MCF 10A (cell line): ENCODE measurements around the gene NEURL1. TPM values are rescaled to one million over a fixed set of nuclear protein-coding genes. Genes with fewer than 3 reads are reported as not detected.
A peak's percentile ranks its signal among the peaks of the same experiment; 100 is the strongest.
"Not testable (repeated sequence)": the region's sequence is repeated elsewhere in the genome, so short reads cannot be mapped to it uniquely, and the experiment has no call there.

Experiments used
- BruUV-seq: library from RNA; stranded (reverse); fragments of 400-500 nt; replicated peaks from 2 replicates; lab custom pipeline; 2021; lab: Mats Ljungman, UMichigan
- CTCF ChIA-PET: fragments of 300-600 bp; sonication (Branson Sonifier 250); formaldehyde crosslinking; extraction: SDS; loops from one replicate; lab custom pipeline; 2021; ENCODE audit warnings: antibody characterized with exemption, inconsistent platforms; lab: Yijun Ruan, JAX
- POLR2A ChIA-PET: fragments of 300-600, 350-650 bp; sonication (Branson Sonifier 250); formaldehyde crosslinking; extraction: SDS; loops from one replicate; lab custom pipeline; 2020; ENCODE audit warnings: antibody characterized with exemption, inconsistent platforms; lab: Yijun Ruan, JAX
- DNase-seq: peaks from one replicate; pipeline ENCODE4 v3.0.0-alpha.2; 2018; ENCODE audit not compliant: unreplicated experiment
- H3K27ac Mint-ChIP-seq: one replicate; pipeline ENCODE4 v1.8.0; 2022; ENCODE audit warnings: mild to moderate bottlenecking, low read depth, mixed read lengths; ENCODE audit not compliant: unreplicated experiment
- H3K27me3 Mint-ChIP-seq: one replicate; pipeline ENCODE4 v1.8.0; 2022; ENCODE audit warnings: mixed read lengths; ENCODE audit not compliant: insufficient read depth, unreplicated experiment
- H3K36me3 Mint-ChIP-seq: one replicate; pipeline ENCODE4 v1.8.0; 2022; ENCODE audit warnings: mild to moderate bottlenecking, moderate library complexity, mixed read lengths; ENCODE audit not compliant: insufficient read depth, unreplicated experiment
- H3K4me1 Mint-ChIP-seq: one replicate; pipeline ENCODE4 v1.8.0; 2022; ENCODE audit warnings: mixed read lengths; ENCODE audit not compliant: insufficient read depth, unreplicated experiment
- H3K4me3 Mint-ChIP-seq: one replicate; pipeline ENCODE4 v1.8.0; 2022; ENCODE audit warnings: mild to moderate bottlenecking, moderate library complexity, mixed read lengths; ENCODE audit not compliant: unreplicated experiment
- H3K9me3 Mint-ChIP-seq: one replicate; pipeline ENCODE4 v1.8.0; 2022; ENCODE audit warnings: mixed read lengths; ENCODE audit not compliant: unreplicated experiment
- CTCF ChIP-seq: fragments of 200-600 bp; IDR thresholded peaks from one replicate; pipeline ENCODE4 v1.8.0; 2022; ENCODE audit warnings: antibody characterized with exemption, mild to moderate bottlenecking; ENCODE audit not compliant: unreplicated experiment
- intact Hi-C: fragments of 100-400 bp; cut with micrococcal nuclease; formaldehyde crosslinking; loops from 2 replicates; pipeline ENCODE4 v1.14.1; 2022
- total RNA-seq: library from RNA; stranded (reverse); gene quantifications from 2 replicates; pipeline ENCODE4 v1.2.3, GENCODE V29; 2022

Gene NEURL1
- total RNA-seq, 1 experiment from 2014 or later: not detected

- DNase-seq: no peak
- intact Hi-C loops: no loop called here
- H3K36me3 Mint-ChIP-seq: peaks cover 20% of the 10 kb centered on the region
Observed at GRCh38 chr10:103603382-103603781, 109.9 kb downstream of the NEURL1 start.

GRCh38 chr10:103605359-103606096 lies 112.0 kb downstream of the NEURL1 start:
- BruUV-seq: no TSS peak
- DNase-seq: peak; percentile 52
- ChIA-PET CTCF (interaction anchor here (0.5 to 2.8 kb wide), 14 partner anchors 11 to 280 kb away, joined by 3 to 35 read pairs (median 4); no protein-coding TSS in a partner anchor), POLR2A (no interaction called here)
- Mint-ChIP-seq H3K27ac (no peak overlapping the region), H3K27me3 (no peaks in the 10 kb centered on the region), H3K9me3 (no peaks in the 10 kb centered on the region), H3K4me3 (no peak overlapping the region), H3K36me3 (peaks cover 16% of the 10 kb centered on the region), H3K4me1 (no peaks in the 10 kb centered on the region)
- intact Hi-C loops: no loop called here
- TF ChIP-seq CTCF: peak; percentile 66

More at GRCh38 chr10:103603382-103603781, 109.9 kb downstream of the NEURL1 start:
- H3K9me3 Mint-ChIP-seq: no peaks in the 10 kb centered on the region
- H3K27ac Mint-ChIP-seq: no peak overlapping the region
- no peak overlapping the region for H3K4me3 Mint-ChIP-seq
- TF ChIP-seq CTCF: no peak
- BruUV-seq: no TSS peak
- peaks cover 6% of the 10 kb centered on the region for H3K4me1 Mint-ChIP-seq
- no peaks in the 10 kb centered on the region for H3K27me3 Mint-ChIP-seq
- ChIA-PET CTCF (interaction anchor here (0.6 to 1.2 kb wide), 4 partner anchors 30 to 1872 kb away, joined by 3 to 6 read pairs (median 4); no protein-coding TSS in a partner anchor), POLR2A (no interaction called here)

DNA sequence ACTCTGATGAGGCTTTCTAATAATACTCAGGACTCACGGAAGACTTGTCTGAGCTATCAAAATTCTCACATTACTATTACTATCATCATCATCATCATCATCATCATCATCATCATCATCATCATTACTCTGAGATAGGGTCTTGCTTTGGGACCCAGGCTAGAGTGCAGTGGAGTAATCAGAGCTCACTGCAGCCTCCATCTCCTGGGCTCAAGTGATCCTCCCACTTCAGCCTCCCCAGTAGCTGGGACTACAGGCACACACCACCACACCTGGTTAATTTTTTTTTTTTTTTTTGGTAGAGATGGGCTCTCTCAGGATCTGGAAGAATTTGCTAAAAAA lies 112.6 kb downstream of the NEURL1 start:
- intact Hi-C loops, BruUV-seq, H3K4me3 Mint-ChIP-seq, H3K9me3 Mint-ChIP-seq, H3K27ac Mint-ChIP-seq, POLR2A ChIA-PET, DNase-seq, H3K4me1 Mint-ChIP-seq, H3K27me3 Mint-ChIP-seq: not testable (repeated sequence)
- CTCF ChIA-PET: interaction anchor here (0.6 to 2.8 kb wide), 9 partner anchors 43 to 279 kb away, joined by 3 to 35 read pairs (median 5); no protein-coding TSS in a partner anchor
- H3K36me3 Mint-ChIP-seq: peaks cover 14% of the 10 kb centered on the region

DNA sequence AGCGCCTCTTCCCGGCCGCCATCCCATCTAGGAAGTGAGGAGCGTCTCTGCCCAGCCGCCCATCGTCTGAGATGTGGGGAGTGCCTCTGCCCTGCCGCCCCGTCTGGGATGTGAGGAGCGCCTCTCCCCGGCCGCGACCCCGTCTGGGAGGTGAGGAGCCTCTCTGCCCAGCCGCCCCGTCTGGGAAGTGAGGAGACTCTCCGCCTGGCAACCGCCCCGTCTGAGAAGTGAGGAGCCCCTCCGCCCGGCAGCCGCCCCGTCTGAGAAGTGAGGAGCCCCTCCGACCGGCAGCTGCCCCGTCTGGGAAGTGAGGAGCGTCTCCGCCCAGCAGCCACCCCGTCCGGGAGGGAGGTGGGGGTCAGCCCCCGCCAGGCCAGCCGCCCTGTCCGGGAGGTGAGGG lies 113.5 kb downstream of the NEURL1 start:
- CTCF ChIA-PET: interaction anchor here (2.8 kb wide), 1 partner anchor 79 kb away, joined by 35 read pairs; no protein-coding TSS in a partner anchor
- intact Hi-C loops, H3K9me3 Mint-ChIP-seq, H3K27me3 Mint-ChIP-seq, POLR2A ChIA-PET, H3K4me1 Mint-ChIP-seq, BruUV-seq, DNase-seq, H3K4me3 Mint-ChIP-seq, H3K27ac Mint-ChIP-seq: not testable (repeated sequence)
- peaks cover 14% of the 10 kb centered on the region for H3K36me3 Mint-ChIP-seq

DNA sequence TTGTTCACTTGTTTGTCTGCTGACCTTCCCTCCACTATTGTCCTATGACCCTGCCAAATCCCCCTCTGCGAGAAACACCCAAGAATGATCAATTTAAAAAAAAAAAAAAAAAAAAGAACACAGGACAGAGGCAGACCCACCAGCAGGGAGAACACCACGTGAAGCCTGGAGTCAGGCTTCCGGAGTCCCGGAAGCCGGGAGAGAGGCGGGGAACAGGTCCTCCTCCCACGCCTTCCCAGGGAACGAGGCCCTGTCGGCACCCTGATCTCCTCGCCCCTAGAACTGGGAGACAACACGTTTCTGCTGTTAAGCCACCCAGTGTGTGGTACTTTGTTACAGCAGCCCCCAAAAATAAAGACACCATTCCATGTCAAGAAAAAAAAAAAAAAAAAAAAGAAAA lies 114.6 kb downstream of the NEURL1 start:
- H3K9me3 Mint-ChIP-seq, intact Hi-C loops, H3K27ac Mint-ChIP-seq, H3K4me3 Mint-ChIP-seq, H3K4me1 Mint-ChIP-seq, H3K27me3 Mint-ChIP-seq, DNase-seq, POLR2A ChIA-PET, BruUV-seq: not testable (repeated sequence)
- CTCF ChIA-PET: interaction anchor here (3.0 kb wide), 1 partner anchor 78 kb away, joined by 11 read pairs; no protein-coding TSS in a partner anchor
- peaks cover 14% of the 10 kb centered on the region for H3K36me3 Mint-ChIP-seq
